ENCODE data around the gene USP32.

DNA sequence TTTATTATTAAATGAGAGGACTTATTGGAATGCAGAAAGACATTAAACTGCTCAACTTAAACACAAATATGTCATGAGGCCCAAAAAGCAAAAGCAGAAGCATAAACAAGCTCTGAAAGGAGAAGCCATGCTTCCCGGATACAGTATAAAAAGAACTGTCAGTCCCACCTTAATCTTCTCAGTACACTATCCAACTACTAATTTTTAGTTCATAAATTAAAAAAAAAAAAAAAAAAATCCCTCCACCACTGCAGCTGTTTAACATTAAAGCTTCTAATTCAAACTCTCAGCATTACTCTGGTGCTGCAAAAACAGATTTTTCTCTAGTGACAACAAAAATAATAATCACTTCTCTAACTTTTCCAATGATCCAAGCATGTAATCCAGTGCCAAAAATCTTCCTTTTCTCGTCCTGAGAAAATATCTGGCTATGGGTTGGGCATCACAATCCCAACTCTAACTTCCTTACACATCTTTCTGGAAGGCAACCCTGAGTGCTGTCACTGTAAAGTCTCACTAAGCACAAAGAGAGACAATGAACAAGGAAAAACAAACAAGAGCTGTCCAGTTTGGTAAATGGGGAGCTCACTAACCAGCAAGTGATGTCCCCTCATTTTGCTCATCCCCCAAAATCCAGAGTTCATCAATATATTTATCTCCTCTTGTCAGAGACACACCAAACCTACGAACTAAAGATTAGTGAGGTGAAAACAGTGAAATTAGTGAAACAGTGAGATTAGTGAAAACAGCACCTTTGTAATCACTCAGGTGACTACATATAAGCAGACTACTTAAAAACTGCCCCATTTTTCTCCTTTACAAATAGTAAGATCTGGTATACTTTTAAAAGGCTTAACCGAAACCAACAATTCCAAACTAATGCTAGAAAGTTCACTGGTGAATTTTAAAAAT lies 5.5 kb downstream of the USP32 start:
- TF ChIP-seq, protein P1, sequence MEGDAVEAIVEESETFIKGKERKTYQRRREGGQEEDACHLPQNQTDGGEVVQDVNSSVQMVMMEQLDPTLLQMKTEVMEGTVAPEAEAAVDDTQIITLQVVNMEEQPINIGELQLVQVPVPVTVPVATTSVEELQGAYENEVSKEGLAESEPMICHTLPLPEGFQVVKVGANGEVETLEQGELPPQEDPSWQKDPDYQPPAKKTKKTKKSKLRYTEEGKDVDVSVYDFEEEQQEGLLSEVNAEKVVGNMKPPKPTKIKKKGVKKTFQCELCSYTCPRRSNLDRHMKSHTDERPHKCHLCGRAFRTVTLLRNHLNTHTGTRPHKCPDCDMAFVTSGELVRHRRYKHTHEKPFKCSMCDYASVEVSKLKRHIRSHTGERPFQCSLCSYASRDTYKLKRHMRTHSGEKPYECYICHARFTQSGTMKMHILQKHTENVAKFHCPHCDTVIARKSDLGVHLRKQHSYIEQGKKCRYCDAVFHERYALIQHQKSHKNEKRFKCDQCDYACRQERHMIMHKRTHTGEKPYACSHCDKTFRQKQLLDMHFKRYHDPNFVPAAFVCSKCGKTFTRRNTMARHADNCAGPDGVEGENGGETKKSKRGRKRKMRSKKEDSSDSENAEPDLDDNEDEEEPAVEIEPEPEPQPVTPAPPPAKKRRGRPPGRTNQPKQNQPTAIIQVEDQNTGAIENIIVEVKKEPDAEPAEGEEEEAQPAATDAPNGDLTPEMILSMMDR (IDR thresholded peaks at IDR 0.05; ENCODE audit: extremely low read depth in 1 of 2, insufficient read depth in 1 of 2, low read depth in 1 of 2, low read length in 2 of 2), result no peak
- TF ChIP-seq MYC (IDR thresholded peaks at IDR 0.05; ENCODE audit: low read depth, low read length) (no peak), MAX (IDR thresholded peaks at IDR 0.05; ENCODE audit: insufficient read depth, insufficient read length) (no peak), POLR2A (IDR thresholded peaks at IDR 0.05; ENCODE audit: low read depth, low read length) (no peak), POLR2AphosphoS5 (IDR thresholded peaks at IDR 0.05; ENCODE audit: insufficient read depth, low read depth, low read length) (no peak), EZH2 (IDR thresholded peaks at IDR 0.05; ENCODE audit: borderline replicate concordance, low read depth, low read length, severe bottlenecking) (no peak), GATA2 (IDR thresholded peaks at IDR 0.05; ENCODE audit: insufficient read depth, insufficient read length, low read depth, low read length) (no peak), JUN (IDR thresholded peaks at IDR 0.05; ENCODE audit: borderline replicate concordance, insufficient read depth, insufficient read length, low read depth) (no peak)

Measured in endothelial cell of umbilical vein (primary cell).